GM12878 (cell line): Measurements from ENCODE around the gene EXD3. TPM values are rescaled to one million over a fixed set of nuclear protein-coding genes. Genes with fewer than 3 reads are reported as not detected.
A peak's percentile ranks its signal among the peaks of the same experiment; 100 is the strongest.

ENCODE experiments used
- CHD1 ChIP-seq: IDR thresholded peaks from 2 replicates; pipeline ENCODE4 v1.6.1; 2012; ENCODE audit warnings: low read depth, low read length, improper control_type of control experiment
- CTCF ChIP-seq, 3 experiments: IDR thresholded peaks in 2 of 3; conservative IDR thresholded peaks in 1 of 3; 2 replicates each; pipeline ENCODE4 v1.5.1; 2011; ENCODE audit warnings: low read depth in 3 of 3, low read length in 3 of 3, mild to moderate bottlenecking in 3 of 3, control low read depth in 2 of 3, moderate library complexity in 2 of 3, inconsistent platforms in 1 of 3, mixed read lengths in 1 of 3; ENCODE audit not compliant: control insufficient read depth in 2 of 3, insufficient read depth in 1 of 3; ENCODE audit errors: extremely low read depth in 1 of 3
- E4F1 ChIP-seq: fragments of 450-650 bp; IDR thresholded peaks from 2 replicates; pipeline ENCODE4 v1.6.1; 2018; ENCODE audit warnings: borderline replicate concordance, mild to moderate bottlenecking; ENCODE audit not compliant: partially characterized antibody
- ETV6 ChIP-seq, 2 experiments: fragments of 450-650 bp in 1 of 2; IDR thresholded peaks in 1 of 2; conservative IDR thresholded peaks in 1 of 2; 2 replicates each; pipeline ENCODE4 v1.6.1; 2014; ENCODE audit warnings: antibody characterized with exemption in 1 of 2, borderline replicate concordance in 1 of 2, low read depth in 1 of 2, mild to moderate bottlenecking in 1 of 2, moderate library complexity in 1 of 2
- HDAC2 ChIP-seq: fragments of 200-600 bp; sonication (generic); IDR thresholded peaks from 2 replicates; pipeline ENCODE4 v1.6.1; 2017
- JUND ChIP-seq: IDR thresholded peaks from 2 replicates; pipeline ENCODE4 v1.6.1; 2012; ENCODE audit warnings: low read depth, mild to moderate bottlenecking, low read length, improper control_type of control experiment, moderate library complexity
- MEF2B ChIP-seq: fragments of 450-650 bp; IDR thresholded peaks from 2 replicates; pipeline ENCODE4 v1.6.1; 2018; ENCODE audit warnings: mild to moderate bottlenecking, moderate library complexity; ENCODE audit not compliant: partially characterized antibody, poor library complexity, severe bottlenecking
- MYB ChIP-seq: fragments of 150-350 bp; IDR thresholded peaks from 2 replicates; pipeline ENCODE4 v1.6.1; 2014; ENCODE audit warnings: mild to moderate bottlenecking, low read depth, low read length, borderline replicate concordance
- NR2C1 ChIP-seq: fragments of 450-650 bp; IDR thresholded peaks from 2 replicates; pipeline ENCODE4 v1.6.1; 2017; ENCODE audit warnings: antibody characterized with exemption, mild to moderate bottlenecking, moderate library complexity
- POLR2AphosphoS2 ChIP-seq: IDR thresholded peaks from 2 replicates; pipeline ENCODE4 v1.6.1; 2011; ENCODE audit warnings: low read depth, mild to moderate bottlenecking, low read length, improper control_type of control experiment, moderate library complexity
- POLR2AphosphoS5 ChIP-seq: IDR thresholded peaks from 2 replicates; pipeline ENCODE4 v1.6.1; 2011; ENCODE audit warnings: mild to moderate bottlenecking, low read length, inconsistent platforms
- RAD21 ChIP-seq: IDR thresholded peaks from 2 replicates; pipeline ENCODE4 v1.6.1; 2011; ENCODE audit warnings: mild to moderate bottlenecking, low read depth, low read length, moderate library complexity; ENCODE audit not compliant: insufficient read depth
- RUNX3 ChIP-seq: IDR thresholded peaks from 2 replicates; pipeline ENCODE4 v1.6.1; 2012; ENCODE audit warnings: low read length, inconsistent platforms
- SP1 ChIP-seq: IDR thresholded peaks from one replicate; pipeline ENCODE4 v1.6.1; 2011; ENCODE audit warnings: low read depth, low read length
- SREBF2 ChIP-seq: IDR thresholded peaks from 2 replicates; pipeline ENCODE4 v1.6.1; 2012; ENCODE audit warnings: mild to moderate bottlenecking, low read length
- SRF ChIP-seq, 2 experiments: IDR thresholded peaks; 2 replicates each; pipeline ENCODE4 v1.6.1; 2011; ENCODE audit warnings: low read depth in 2 of 2, low read length in 2 of 2, mild to moderate bottlenecking in 1 of 2, moderate library complexity in 1 of 2
- TARDBP ChIP-seq: IDR thresholded peaks from 2 replicates; pipeline ENCODE4 v1.6.1; 2016; ENCODE audit warnings: borderline replicate concordance
- TCF12 ChIP-seq: IDR thresholded peaks from 2 replicates; pipeline ENCODE4 v1.6.1; 2011; ENCODE audit warnings: low read depth, mild to moderate bottlenecking, low read length
- WRNIP1 ChIP-seq: IDR thresholded peaks from 2 replicates; pipeline ENCODE4 v1.6.1; 2011; ENCODE audit warnings: low read depth, low read length, improper control_type of control experiment, borderline replicate concordance
- ZNF207 ChIP-seq: fragments of 450-650 bp; IDR thresholded peaks from 2 replicates; pipeline ENCODE4 v1.6.1; 2014; ENCODE audit warnings: antibody characterized with exemption, mild to moderate bottlenecking, borderline replicate concordance
- polyA plus RNA-seq, 11 experiments: library from polyadenylated mRNA; depleted of rRNA in 4 of 11; unstranded in 6 of 11; stranded (reverse) in 5 of 11; fragments of >200 nt; fragmentation: Nextera tagmentation in 4 of 11; fragmentation: Illumina TruSeq in 1 of 11; extraction: Ambion mirVana in 4 of 11; extraction: Trizol in 1 of 11; gene quantifications; 1 replicate in 1 of 11; 2 replicates in 10 of 11; pipeline versions ENCODE4 v1.2.1 to v1.2.3, GENCODE V29; 2011 to 2016; ENCODE audit warnings: inconsistent platforms in 2 of 11, missing spikeins in 2 of 11, low read depth in 1 of 11
- total RNA-seq, 4 experiments: library from RNA; depleted of rRNA in 3 of 4; stranded (reverse); fragments of >200 nt in 3 of 4; fragmentation: Illumina TruSeq in 1 of 4; extraction: Trizol in 1 of 4; gene quantifications; 2 replicates each; pipeline versions ENCODE4 v1.2.1 to v1.2.3, GENCODE V29; 2013 to 2021
- TF ChIP-seq, protein P1 (sequence below): fragments of 450-650 bp; IDR thresholded peaks from 2 replicates; pipeline ENCODE4 v1.6.1; 2016; ENCODE audit warnings: mild to moderate bottlenecking, moderate library complexity, borderline replicate concordance

The EXD3 gene
- total and polyA plus RNA-seq, 10 of the 15 experiments (the other 5 are each of a cell fraction or from before 2014, with no cell fraction given): 0.21 to 7.1 (median 3.6) TPM

DNA sequence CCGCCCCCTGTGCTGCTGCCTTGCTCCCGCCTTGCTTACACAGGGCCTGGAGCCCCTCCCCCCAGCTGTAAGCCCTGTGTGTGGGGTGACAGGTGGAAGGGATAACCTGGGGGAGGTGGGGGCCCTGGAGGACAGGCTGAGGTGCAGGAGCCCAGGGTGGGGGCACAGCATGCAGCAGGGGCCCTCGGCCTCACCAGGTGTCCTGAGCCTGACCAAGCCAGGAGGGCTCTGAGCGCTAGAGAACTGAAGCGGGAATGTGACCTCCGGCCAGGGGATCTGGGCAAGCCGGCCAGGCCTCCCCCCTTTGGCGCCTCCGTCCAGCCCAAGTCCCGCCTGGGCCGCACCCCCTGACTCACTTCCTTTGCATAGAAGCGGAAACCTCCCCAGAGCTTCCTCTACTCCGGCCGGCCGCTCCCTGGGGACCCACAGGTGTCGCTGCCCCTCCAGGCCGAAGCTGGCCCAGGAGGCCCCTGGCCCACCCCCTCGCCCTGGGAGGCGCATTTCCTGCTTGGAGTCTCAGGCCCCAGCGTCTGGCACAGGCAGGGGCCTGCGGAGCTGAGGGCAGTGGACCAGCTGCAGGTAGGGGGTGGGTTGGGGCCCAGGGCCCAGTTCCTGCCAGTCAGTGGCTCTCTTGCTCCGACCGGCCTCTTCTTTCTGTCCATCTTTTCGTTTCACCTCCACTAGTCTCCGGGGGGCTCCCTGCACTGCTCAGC lies 145.5 kb downstream of the EXD3 start, which contains the start of gene TOR4A (continued):
- peak; percentile 16 for TF ChIP-seq E4F1
- TF ChIP-seq RAD21: 0 out of 2 replicates have a peak, but pooled peaks have one; percentile 1
- no peak for TF ChIP-seq NR2C1
- no peak for TF ChIP-seq JUND
- peak; percentile 23; the same call in 1 of the 2 replicates for TF ChIP-seq POLR2AphosphoS5
- no peak for TF ChIP-seq MYB
- TF ChIP-seq RUNX3: no peak; the same call in 1 of the 2 replicates
- TF ChIP-seq MEF2B: peak; percentile 98
- no peak for TF ChIP-seq SRF (IDR thresholded peaks at IDR 0.05; ENCODE audit: low read depth in 2 of 2, low read length in 2 of 2)
- 0 out of 2 replicates have a peak, but pooled peaks have one; percentile 43 for TF ChIP-seq ZNF207
- TF ChIP-seq SP1: no peak
- TF ChIP-seq HDAC2: no peak
- peak; percentile 26 to 34 (median 28); a peak in 4 of 6 replicates for TF ChIP-seq CTCF (IDR thresholded peaks at IDR 0.05 in 2 of 3, conservative IDR thresholded peaks at IDR 0.05 in 1 of 3; ENCODE audit: control insufficient read depth in 2 of 3, extremely low read depth in 1 of 3, insufficient read depth in 1 of 3, low read depth in 3 of 3, low read length in 3 of 3)
- no peak for TF ChIP-seq CHD1
- TF ChIP-seq TARDBP: no peak
- no peak for TF ChIP-seq SREBF2
- TF ChIP-seq TCF12: no peak; the same call in 1 of the 2 replicates
- TF ChIP-seq, protein P1, sequence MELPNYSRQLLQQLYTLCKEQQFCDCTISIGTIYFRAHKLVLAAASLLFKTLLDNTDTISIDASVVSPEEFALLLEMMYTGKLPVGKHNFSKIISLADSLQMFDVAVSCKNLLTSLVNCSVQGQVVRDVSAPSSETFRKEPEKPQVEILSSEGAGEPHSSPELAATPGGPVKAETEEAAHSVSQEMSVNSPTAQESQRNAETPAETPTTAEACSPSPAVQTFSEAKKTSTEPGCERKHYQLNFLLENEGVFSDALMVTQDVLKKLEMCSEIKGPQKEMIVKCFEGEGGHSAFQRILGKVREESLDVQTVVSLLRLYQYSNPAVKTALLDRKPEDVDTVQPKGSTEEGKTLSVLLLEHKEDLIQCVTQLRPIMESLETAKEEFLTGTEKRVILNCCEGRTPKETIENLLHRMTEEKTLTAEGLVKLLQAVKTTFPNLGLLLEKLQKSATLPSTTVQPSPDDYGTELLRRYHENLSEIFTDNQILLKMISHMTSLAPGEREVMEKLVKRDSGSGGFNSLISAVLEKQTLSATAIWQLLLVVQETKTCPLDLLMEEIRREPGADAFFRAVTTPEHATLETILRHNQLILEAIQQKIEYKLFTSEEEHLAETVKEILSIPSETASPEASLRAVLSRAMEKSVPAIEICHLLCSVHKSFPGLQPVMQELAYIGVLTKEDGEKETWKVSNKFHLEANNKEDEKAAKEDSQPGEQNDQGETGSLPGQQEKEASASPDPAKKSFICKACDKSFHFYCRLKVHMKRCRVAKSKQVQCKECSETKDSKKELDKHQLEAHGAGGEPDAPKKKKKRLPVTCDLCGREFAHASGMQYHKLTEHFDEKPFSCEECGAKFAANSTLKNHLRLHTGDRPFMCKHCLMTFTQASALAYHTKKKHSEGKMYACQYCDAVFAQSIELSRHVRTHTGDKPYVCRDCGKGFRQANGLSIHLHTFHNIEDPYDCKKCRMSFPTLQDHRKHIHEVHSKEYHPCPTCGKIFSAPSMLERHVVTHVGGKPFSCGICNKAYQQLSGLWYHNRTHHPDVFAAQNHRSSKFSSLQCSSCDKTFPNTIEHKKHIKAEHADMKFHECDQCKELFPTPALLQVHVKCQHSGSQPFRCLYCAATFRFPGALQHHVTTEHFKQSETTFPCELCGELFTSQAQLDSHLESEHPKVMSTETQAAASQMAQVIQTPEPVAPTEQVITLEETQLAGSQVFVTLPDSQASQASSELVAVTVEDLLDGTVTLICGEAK: peak; percentile 67; the same call in 1 of the 2 replicates
- no peak for TF ChIP-seq POLR2AphosphoS2
- TF ChIP-seq WRNIP1: no peak
- TF ChIP-seq ETV6 (conservative IDR thresholded peaks at IDR 0.05 in 1 of 2, IDR thresholded peaks at IDR 0.05 in 1 of 2; ENCODE audit: borderline replicate concordance in 1 of 2, low read depth in 1 of 2): peak in 1 of 2 experiments; percentile 36; a peak in 2 of 4 replicates
